Naive thymus-derived CD8-positive, alpha-beta T cell (primary cell): ENCODE measurements around the gene SCAMP3. TPM values are rescaled to one million over a fixed set of nuclear protein-coding genes. Genes with fewer than 3 reads are reported as not detected.
A peak's percentile ranks its signal among the peaks of the same experiment; 100 is the strongest.
"Not testable (repeated sequence)": the region's sequence is repeated elsewhere in the genome, so short reads cannot be mapped to it uniquely, and the experiment has no call there.

Source experiments
- ATAC-seq, 2 donors: fragments of 150-1000 bp; cut with Tn5 transposase in 1 of 2; sonication (Bioruptor Pico), chemical (Tn5 transposase) in 1 of 2; 1 replicate in 1 of 2; 2 replicates in 1 of 2; pipeline ENCODE4 v1.10.0; 2021; ENCODE audit warnings: mild to moderate bottlenecking in 2 of 2, moderate library complexity in 2 of 2
- POLR2A ChIA-PET: fragments of 350-600 bp; sonication (Branson Sonifier 250); formaldehyde crosslinking; loops from one replicate; lab custom pipeline; 2021; ENCODE audit warnings: antibody characterized with exemption; lab: Charles Lee
- DNase-seq, 10 donors: peaks; one replicate each; pipeline versions ENCODE4 v3.0.0 to v3.0.0-alpha.2; 2020 to 2022
- H3K27ac Mint-ChIP-seq, 10 donors: one replicate each; pipeline ENCODE4 v1.8.0; 2020 to 2022; ENCODE audit warnings: mild to moderate bottlenecking in 10 of 10, mixed read lengths in 10 of 10, moderate library complexity in 4 of 10, inconsistent platforms in 1 of 10
- H3K27me3 Mint-ChIP-seq, 5 donors: one replicate each; pipeline ENCODE4 v1.8.0; 2021 to 2022; ENCODE audit warnings: mixed read lengths in 5 of 5
- H3K36me3 Mint-ChIP-seq, 3 donors: one replicate each; pipeline ENCODE4 v1.8.0; 2020 to 2022; ENCODE audit warnings: mixed read lengths in 3 of 3, mild to moderate bottlenecking in 2 of 3, inconsistent platforms in 1 of 3
- H3K4me1 Mint-ChIP-seq, 4 donors: one replicate each; pipeline ENCODE4 v1.8.0; 2021 to 2022; ENCODE audit warnings: mixed read lengths in 4 of 4
- H3K4me3 Mint-ChIP-seq, 10 donors: one replicate each; pipeline ENCODE4 v1.8.0; 2020 to 2022; ENCODE audit warnings: mild to moderate bottlenecking in 10 of 10, mixed read lengths in 10 of 10, moderate library complexity in 6 of 10, inconsistent platforms in 1 of 10
- H3K9me3 Mint-ChIP-seq, 9 donors: one replicate each; pipeline ENCODE4 v1.8.0; 2020 to 2022; ENCODE audit warnings: mixed read lengths in 9 of 9, mild to moderate bottlenecking in 3 of 9, inconsistent platforms in 1 of 9, moderate library complexity in 1 of 9
- polyA plus RNA-seq, 3 donors: library from polyadenylated mRNA; unstranded; fragments of 300-500 nt; fragmentation: Illumina TruSeq; gene quantifications; one replicate each; pipeline ENCODE4 v1.2.3, GENCODE V29; 2021
- total RNA-seq, 8 experiments: library from RNA in 2 of 8; stranded (reverse) in 2 of 8; gene quantifications; one replicate each; pipeline ENCODE4 v1.2.3 and lab custom pipeline; 2021 to 2026

The SCAMP3 gene
- total and polyA plus RNA-seq, 5 experiments from 2014 or later: 93.3 to 189 (median 124) TPM

- Mint-ChIP-seq H3K4me1 (peaks cover 3 to 11% (median 6%) of the 10 kb centered on the region in 4 donors), H3K27me3 (peaks cover 20 to 45% (median 35%) of the 10 kb centered on the region in 5 donors), H3K27ac (no peak overlapping the region), H3K36me3 (peaks cover 0 to 2% (median 0%) of the 10 kb centered on the region in 3 donors), H3K9me3 (no peaks in the 10 kb centered on the region), H3K4me3 (no peak overlapping the region)
- no peak for ATAC-seq
- DNase-seq: no peak
- POLR2A ChIA-PET: no interaction called here
Measured at GRCh38 chr1:155297384-155297783, 35.2 kb upstream of the SCAMP3 start.

DNA sequence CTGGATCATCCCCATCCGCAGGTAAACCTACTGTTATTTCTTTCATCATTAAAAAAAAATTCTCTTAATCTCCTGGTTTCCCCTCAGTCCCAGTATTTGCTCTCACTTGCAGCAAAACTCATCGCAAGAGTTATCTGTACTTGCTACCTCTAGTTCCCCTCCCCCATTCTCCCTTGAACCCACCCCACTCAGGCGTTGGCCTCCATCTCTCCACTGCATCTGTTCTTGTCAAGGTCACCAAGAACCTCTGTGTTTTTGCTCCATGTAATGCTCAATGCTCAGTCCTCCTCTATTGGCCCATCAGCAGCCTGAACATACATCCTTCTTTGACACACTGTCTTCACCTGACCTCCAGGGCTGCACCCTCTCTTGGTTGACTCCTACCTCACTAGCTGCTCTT, 34.5 kb upstream of the SCAMP3 start:
- Mint-ChIP-seq H3K4me3 (no peak overlapping the region), H3K9me3 (no peaks in the 10 kb centered on the region), H3K4me1 (peaks cover 3 to 11% (median 6%) of the 10 kb centered on the region in 4 donors), H3K36me3 (peaks cover 0 to 2% (median 0%) of the 10 kb centered on the region in 3 donors), H3K27ac (no peak overlapping the region), H3K27me3 (peaks cover 20 to 45% (median 36%) of the 10 kb centered on the region in 5 donors)
- POLR2A ChIA-PET: no interaction called here
- DNase-seq: no peak
- ATAC-seq: no peak

DNA sequence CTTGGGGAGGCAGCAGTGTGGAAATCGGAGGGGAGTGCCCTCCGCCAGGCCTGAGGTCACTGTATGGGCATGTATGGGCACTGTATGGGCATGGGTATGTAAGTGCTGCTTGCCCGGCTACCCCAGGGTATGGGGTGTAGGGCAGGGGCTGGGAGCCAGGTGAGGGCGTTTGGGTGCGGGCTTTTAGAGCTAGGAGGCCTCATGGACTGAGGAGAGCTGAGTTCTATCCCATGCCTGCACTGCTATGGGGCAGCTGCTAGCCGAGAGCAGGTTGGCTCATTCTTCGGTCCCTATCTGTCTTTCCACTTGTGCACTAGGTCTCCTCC, 33.7 kb upstream of the SCAMP3 start:
- POLR2A ChIA-PET: no interaction called here
- no peak for ATAC-seq
- peaks cover 22 to 49% (median 38%) of the 10 kb centered on the region in 5 donors for H3K27me3 Mint-ChIP-seq
- H3K4me1 Mint-ChIP-seq: peaks cover 3 to 11% (median 6%) of the 10 kb centered on the region in 4 donors
- H3K4me3 Mint-ChIP-seq: no peak overlapping the region
- H3K36me3 Mint-ChIP-seq: peaks cover 0 to 2% (median 0%) of the 10 kb centered on the region in 3 donors
- H3K9me3 Mint-ChIP-seq: no peaks in the 10 kb centered on the region
- no peak overlapping the region for H3K27ac Mint-ChIP-seq
- no peak for DNase-seq

DNA sequence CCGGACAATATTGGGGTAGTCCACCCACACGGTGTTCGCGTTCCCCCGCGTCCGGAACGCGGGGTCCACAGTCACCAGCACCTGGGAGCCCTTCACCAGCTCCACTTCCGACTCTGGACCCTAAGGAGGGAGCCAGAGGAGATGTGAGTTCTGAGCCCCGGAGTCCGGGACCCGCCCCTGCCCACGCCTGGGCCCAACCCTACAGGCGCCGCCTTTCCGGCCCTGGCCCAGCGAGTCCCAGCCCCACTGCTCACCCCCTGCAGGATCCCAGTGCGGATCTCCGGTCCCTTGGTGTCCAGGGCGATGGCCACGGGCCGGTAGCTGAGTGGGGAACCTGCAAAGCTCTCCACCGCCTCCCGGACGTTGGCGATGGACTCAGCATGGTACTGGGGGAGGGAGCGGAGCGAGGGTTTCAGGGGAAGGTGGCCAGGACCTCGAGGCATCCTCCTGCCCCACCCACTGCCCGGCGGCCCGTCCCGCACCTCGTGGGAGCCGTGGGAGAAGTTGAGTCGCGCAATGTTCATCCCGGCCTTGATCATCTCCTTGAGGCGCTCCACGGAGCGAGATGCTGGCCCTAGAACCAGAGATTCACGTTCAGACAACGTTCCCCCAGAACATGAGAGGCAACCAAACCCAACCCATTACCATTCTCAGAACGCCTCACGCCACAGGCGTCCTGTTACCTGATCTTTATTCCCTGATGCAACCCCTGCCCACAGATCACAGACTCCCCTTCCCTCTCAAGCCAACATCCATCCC, 33.2 kb upstream of the SCAMP3 start:
- ATAC-seq (no peak), DNase-seq (no peak)
- no peaks in the 10 kb centered on the region for H3K9me3 Mint-ChIP-seq
- H3K4me3 Mint-ChIP-seq: no peak overlapping the region
- POLR2A ChIA-PET: no interaction called here
- H3K36me3 Mint-ChIP-seq: peaks cover 0 to 2% (median 0%) of the 10 kb centered on the region in 3 donors
- H3K27ac Mint-ChIP-seq: no peak overlapping the region
- peaks cover 3 to 11% (median 6%) of the 10 kb centered on the region in 4 donors for H3K4me1 Mint-ChIP-seq
- H3K27me3 Mint-ChIP-seq: peaks cover 23 to 49% (median 38%) of the 10 kb centered on the region in 5 donors

- peaks cover 0 to 2% (median 0%) of the 10 kb centered on the region in 3 donors for H3K36me3 Mint-ChIP-seq
- POLR2A ChIA-PET: no interaction called here
- H3K9me3 Mint-ChIP-seq: no peaks in the 10 kb centered on the region
- H3K27ac Mint-ChIP-seq: peak overlapping the region in 1 of 10 donors; percentile 54
- no peak for ATAC-seq
- no peak for DNase-seq
- H3K4me3 Mint-ChIP-seq: peak overlapping the region in 4 of 10 donors; percentile 0 to 61 (median 42)
- H3K27me3 Mint-ChIP-seq: peaks cover 25 to 49% (median 42%) of the 10 kb centered on the region in 5 donors
- H3K4me1 Mint-ChIP-seq: peaks cover 3 to 11% (median 6%) of the 10 kb centered on the region in 4 donors
Measured at GRCh38 chr1:155294520-155295182, 32.5 kb upstream of the SCAMP3 start.

DNA sequence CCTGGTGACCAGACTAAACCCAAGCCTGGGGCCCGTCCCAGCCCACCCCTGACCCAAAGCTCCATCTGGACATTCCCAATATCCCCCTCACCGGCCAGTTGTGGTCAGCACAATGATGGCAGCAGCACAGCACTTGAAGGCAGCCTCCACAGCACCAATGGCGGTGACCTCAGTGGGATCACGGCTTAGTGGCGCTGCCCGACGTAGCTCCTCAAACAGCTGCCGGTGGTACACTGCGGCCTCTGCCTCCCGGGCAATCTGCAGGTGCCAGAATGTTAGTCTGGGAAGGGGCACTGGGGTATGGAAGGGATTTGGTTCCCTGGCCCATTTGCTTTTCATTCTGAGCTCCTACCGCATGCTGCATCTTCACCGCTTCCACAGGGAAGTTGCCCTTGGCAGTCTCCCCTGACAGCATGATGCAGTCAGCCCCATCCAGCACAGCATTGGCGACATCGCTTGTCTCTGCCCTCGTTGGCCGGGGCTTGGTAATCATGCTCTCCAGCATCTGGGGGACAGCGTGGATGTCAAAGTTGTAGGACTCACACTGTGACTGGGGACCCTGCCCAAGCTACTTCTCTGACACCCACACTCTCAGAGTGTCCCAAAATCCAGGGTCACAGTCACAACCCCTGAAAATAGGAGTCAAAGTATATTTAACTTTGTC, 31.1 kb upstream of the SCAMP3 start:
- peaks cover 0 to 2% (median 0%) of the 10 kb centered on the region in 3 donors for H3K36me3 Mint-ChIP-seq
- ATAC-seq: no peak
- no peaks in the 10 kb centered on the region for H3K9me3 Mint-ChIP-seq
- POLR2A ChIA-PET: interaction anchor here (0.9 kb wide), 1 partner anchor 28 kb away, joined by 4 read pairs; no protein-coding TSS in a partner anchor
- peaks cover 25 to 49% (median 39%) of the 10 kb centered on the region in 5 donors for H3K27me3 Mint-ChIP-seq
- no peak overlapping the region for H3K4me3 Mint-ChIP-seq
- peaks cover 3 to 11% (median 6%) of the 10 kb centered on the region in 4 donors for H3K4me1 Mint-ChIP-seq
- no peak for DNase-seq
- peak overlapping the region in 1 of 10 donors; percentile 38 for H3K27ac Mint-ChIP-seq

GRCh38 chr1:155291006-155291405, 28.8 kb upstream of the SCAMP3 start:
- H3K9me3 Mint-ChIP-seq, H3K4me3 Mint-ChIP-seq, H3K27ac Mint-ChIP-seq, DNase-seq, ATAC-seq, H3K36me3 Mint-ChIP-seq: not testable (repeated sequence)
- peaks cover 3 to 11% (median 6%) of the 10 kb centered on the region in 4 donors for H3K4me1 Mint-ChIP-seq
- peaks cover 15 to 28% (median 21%) of the 10 kb centered on the region in 5 donors for H3K27me3 Mint-ChIP-seq
- POLR2A ChIA-PET: interaction anchor here (0.7 kb wide), 1 partner anchor 372 kb away, joined by 3 read pairs; no protein-coding TSS in a partner anchor

DNA sequence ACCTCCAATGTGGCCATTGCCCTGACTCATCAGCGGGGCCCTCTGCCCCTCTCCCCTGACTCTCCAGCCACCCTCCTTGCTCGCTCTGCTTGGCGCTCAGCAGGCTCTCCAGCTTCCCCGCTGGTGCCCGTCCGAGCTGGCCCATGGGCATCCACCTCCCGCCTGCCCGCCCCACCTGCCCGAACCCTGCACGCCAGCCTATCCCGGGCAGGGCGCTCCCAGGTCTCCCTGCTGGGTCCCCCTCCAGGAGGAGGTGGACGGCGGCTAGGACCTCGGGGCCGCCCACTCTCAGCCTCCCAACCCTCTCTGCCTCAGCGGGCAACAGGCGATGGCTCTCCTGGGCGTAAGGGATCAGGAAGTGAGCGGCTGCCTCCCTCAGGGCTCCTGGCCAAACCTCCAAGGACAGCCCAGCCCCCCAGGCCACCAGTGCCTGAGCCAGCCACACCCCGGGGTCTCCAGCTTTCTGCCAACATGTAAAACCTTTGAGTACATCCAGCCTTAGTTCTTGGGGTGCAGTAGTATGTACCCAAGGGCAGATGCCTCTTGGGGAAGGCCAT, 25.9 kb upstream of the SCAMP3 start:
- POLR2A ChIA-PET: no interaction called here
- DNase-seq (no peak), ATAC-seq (no peak)
- Mint-ChIP-seq H3K4me3 (no peak overlapping the region), H3K4me1 (no peaks in the 10 kb centered on the region), H3K27me3 (peaks cover 0 to 7% (median 5%) of the 10 kb centered on the region in 5 donors), H3K36me3 (no peaks in the 10 kb centered on the region), H3K27ac (no peak overlapping the region), H3K9me3 (no peaks in the 10 kb centered on the region)

DNA sequence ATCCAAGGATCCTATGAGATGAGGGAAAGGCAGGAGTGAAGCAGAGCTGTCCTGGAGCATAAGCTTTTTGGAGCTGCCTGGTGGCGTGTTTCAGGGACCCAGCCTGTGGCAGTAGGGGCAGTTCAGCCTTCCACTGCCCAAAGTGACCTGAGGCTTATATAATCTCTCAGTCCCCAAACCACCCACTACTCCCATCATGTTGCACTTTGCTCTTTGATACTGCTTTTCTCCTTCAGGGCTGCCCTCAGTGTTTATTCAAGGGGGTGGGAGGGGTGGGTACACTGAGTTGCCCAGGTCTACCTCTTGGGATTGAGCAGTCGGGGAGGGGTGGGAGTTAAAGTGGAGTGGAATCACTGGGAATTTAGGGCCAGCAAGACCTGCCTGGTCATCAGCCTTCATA, 24.4 kb upstream of the SCAMP3 start:
- Mint-ChIP-seq H3K27ac (no peak overlapping the region), H3K36me3 (no peaks in the 10 kb centered on the region), H3K4me1 (no peaks in the 10 kb centered on the region), H3K4me3 (no peak overlapping the region), H3K27me3 (peaks cover 0 to 5% (median 3%) of the 10 kb centered on the region in 5 donors), H3K9me3 (no peaks in the 10 kb centered on the region)
- ATAC-seq: no peak
- POLR2A ChIA-PET: no interaction called here
- no peak for DNase-seq

GRCh38 chr1:155285631-155286044, 23.5 kb upstream of the SCAMP3 start:
- ATAC-seq (no peak), DNase-seq (no peak)
- no peak overlapping the region for H3K4me3 Mint-ChIP-seq
- POLR2A ChIA-PET: interaction anchor here (0.5 kb wide), 1 partner anchor 49 kb away, joined by 3 read pairs; no protein-coding TSS in a partner anchor
- H3K27me3 Mint-ChIP-seq: peaks cover 0 to 4% (median 0%) of the 10 kb centered on the region in 5 donors
- no peaks in the 10 kb centered on the region for H3K9me3 Mint-ChIP-seq
- H3K4me1 Mint-ChIP-seq: no peaks in the 10 kb centered on the region
- no peak overlapping the region for H3K27ac Mint-ChIP-seq
- H3K36me3 Mint-ChIP-seq: no peaks in the 10 kb centered on the region

DNA sequence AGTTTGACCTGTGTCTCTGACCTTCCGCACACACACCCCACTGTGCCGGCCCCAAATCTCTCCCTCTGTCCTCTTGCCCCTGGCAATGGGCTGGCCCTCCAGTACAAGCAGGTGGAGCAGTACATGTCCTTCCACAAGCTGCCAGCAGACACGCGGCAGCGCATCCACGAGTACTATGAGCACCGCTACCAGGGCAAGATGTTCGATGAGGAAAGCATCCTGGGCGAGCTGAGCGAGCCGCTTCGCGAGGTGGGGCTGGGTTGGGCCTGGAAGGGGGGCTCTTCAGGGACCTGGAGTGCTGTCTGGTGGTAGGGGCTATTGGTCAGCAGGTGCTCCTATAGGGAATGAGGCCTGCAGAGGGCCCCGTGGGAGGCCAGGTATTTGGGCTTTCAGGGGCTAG, 22.9 kb upstream of the SCAMP3 start:
- POLR2A ChIA-PET: no interaction called here
- H3K27ac Mint-ChIP-seq: no peak overlapping the region

DNA sequence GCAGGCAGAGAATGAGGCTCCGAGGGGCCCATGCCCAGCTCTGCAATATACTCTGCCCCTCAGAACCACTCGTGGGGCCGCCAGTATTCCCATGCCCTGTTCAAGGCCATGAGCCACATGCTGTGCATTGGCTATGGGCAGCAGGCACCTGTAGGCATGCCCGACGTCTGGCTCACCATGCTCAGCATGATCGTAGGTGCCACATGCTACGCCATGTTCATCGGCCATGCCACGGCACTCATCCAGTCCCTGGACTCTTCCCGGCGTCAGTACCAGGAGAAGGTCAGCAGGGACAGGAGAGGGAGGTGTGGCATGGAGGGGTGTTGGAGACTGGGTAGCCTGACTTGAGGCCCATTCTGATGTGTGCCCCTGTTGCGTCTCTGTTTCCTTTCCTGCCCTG, 22.3 kb upstream of the SCAMP3 start:
- ATAC-seq: no peak
- no peaks in the 10 kb centered on the region for H3K4me1 Mint-ChIP-seq
- POLR2A ChIA-PET: no interaction called here

More for the DNA sequence above, 22.9 kb upstream of the SCAMP3 start:
- no peak overlapping the region for H3K4me3 Mint-ChIP-seq
- no peak for DNase-seq
- no peaks in the 10 kb centered on the region for H3K4me1 Mint-ChIP-seq
- peaks cover 0 to 2% (median 0%) of the 10 kb centered on the region in 5 donors for H3K27me3 Mint-ChIP-seq
- no peak for ATAC-seq
- H3K9me3 Mint-ChIP-seq: no peaks in the 10 kb centered on the region
- no peaks in the 10 kb centered on the region for H3K36me3 Mint-ChIP-seq

More for the DNA sequence above, 22.3 kb upstream of the SCAMP3 start:
- H3K4me3 Mint-ChIP-seq: no peak overlapping the region
- no peak overlapping the region for H3K27ac Mint-ChIP-seq
- DNase-seq: no peak
- H3K36me3 Mint-ChIP-seq: no peaks in the 10 kb centered on the region
- no peaks in the 10 kb centered on the region for H3K27me3 Mint-ChIP-seq
- H3K9me3 Mint-ChIP-seq: no peaks in the 10 kb centered on the region
